CD8-positive, alpha-beta memory T cell (primary cell): Measurements from ENCODE around the gene PRSS38. TPM values are rescaled to one million over a fixed set of nuclear protein-coding genes. Genes with fewer than 3 reads are reported as not detected.
"Not testable (repeated sequence)": the region's sequence is repeated elsewhere in the genome, so short reads cannot be mapped to it uniquely, and the experiment has no call there.

ENCODE experiments used
- CTCF ChIA-PET: fragments of 350-600 bp; sonication (Branson Sonifier 250); formaldehyde crosslinking; loops from one replicate; lab custom pipeline; 2021; ENCODE audit warnings: antibody characterized with exemption; lab: Charles Lee
- POLR2A ChIA-PET: fragments of 350-600 bp; sonication (Branson Sonifier 250); formaldehyde crosslinking; loops from one replicate; lab custom pipeline; 2021; ENCODE audit warnings: antibody characterized with exemption; lab: Charles Lee
- DNase-seq, 5 donors: peaks; one replicate each; pipeline versions ENCODE4 v3.0.0 to v3.0.0-alpha.2; 2020 to 2022; ENCODE audit warnings: mixed read lengths in 1 of 5
- H3K27ac ChIP-seq: one replicate; pipeline ENCODE4 v1.7.0; 2013; ENCODE audit warnings: low read depth, mild to moderate bottlenecking, low read length, moderate library complexity
- H3K27me3 ChIP-seq: 2 replicates; pipeline ENCODE4 v1.7.0; 2013; ENCODE audit warnings: low read length, mild to moderate bottlenecking; ENCODE audit not compliant: insufficient read depth, poor library complexity, severe bottlenecking
- H3K36me3 ChIP-seq: 2 replicates; pipeline ENCODE4 v1.7.0; 2013; ENCODE audit warnings: mild to moderate bottlenecking, low read length, moderate library complexity; ENCODE audit not compliant: insufficient read depth
- H3K4me1 ChIP-seq: 2 replicates; pipeline ENCODE4 v1.7.0; 2013; ENCODE audit warnings: mild to moderate bottlenecking, low read length, moderate library complexity; ENCODE audit not compliant: insufficient read depth
- H3K4me3 ChIP-seq: 2 replicates; pipeline ENCODE4 v1.7.0; 2013; ENCODE audit warnings: mild to moderate bottlenecking, low read length
- H3K9me3 ChIP-seq: 2 replicates; pipeline ENCODE4 v1.7.0; 2013; ENCODE audit warnings: mild to moderate bottlenecking, low read length
- H3K27ac Mint-ChIP-seq, 8 donors: one replicate each; pipeline ENCODE4 v1.8.0; 2020 to 2021; ENCODE audit warnings: mixed read lengths in 8 of 8, mild to moderate bottlenecking in 6 of 8, inconsistent platforms in 3 of 8, moderate library complexity in 3 of 8
- H3K27me3 Mint-ChIP-seq, 2 donors: one replicate each; pipeline ENCODE4 v1.8.0; 2020 to 2021; ENCODE audit warnings: mixed read lengths in 2 of 2, mild to moderate bottlenecking in 1 of 2, moderate library complexity in 1 of 2
- H3K36me3 Mint-ChIP-seq, 3 donors: one replicate each; pipeline ENCODE4 v1.8.0; 2020 to 2021; ENCODE audit warnings: mixed read lengths in 3 of 3, inconsistent platforms in 1 of 3, mild to moderate bottlenecking in 1 of 3
- H3K4me1 Mint-ChIP-seq, 3 donors: one replicate each; pipeline ENCODE4 v1.8.0; 2020 to 2021; ENCODE audit warnings: mixed read lengths in 3 of 3, inconsistent platforms in 1 of 3, mild to moderate bottlenecking in 1 of 3
- H3K4me3 Mint-ChIP-seq, 7 donors: one replicate each; pipeline ENCODE4 v1.8.0; 2020 to 2021; ENCODE audit warnings: mixed read lengths in 7 of 7, mild to moderate bottlenecking in 6 of 7, moderate library complexity in 4 of 7, inconsistent platforms in 2 of 7
- H3K9me3 Mint-ChIP-seq, 5 donors: one replicate each; pipeline ENCODE4 v1.8.0; 2020 to 2022; ENCODE audit warnings: mixed read lengths in 5 of 5, mild to moderate bottlenecking in 3 of 5, moderate library complexity in 2 of 5, inconsistent platforms in 1 of 5
- polyA plus RNA-seq: library from polyadenylated mRNA; unstranded; fragments of 300-500 nt; fragmentation: Illumina TruSeq; gene quantifications from one replicate; pipeline ENCODE4 v1.2.3, GENCODE V29; 2021
- total RNA-seq, 2 experiments: library from RNA; stranded (reverse); gene quantifications; one replicate each; pipeline ENCODE4 v1.2.3, GENCODE V29; 2021

PRSS38 gene
- total and polyA plus RNA-seq, 3 experiments from 2014 or later: not detected

- peak overlapping the region in 3 of 8 donors; percentile 32 to 85 (median 57) for H3K27ac Mint-ChIP-seq
- peaks cover 0 to 4% (median 0%) of the 10 kb centered on the region in 3 donors for H3K4me1 Mint-ChIP-seq
- Histone ChIP-seq H3K27ac (no peak overlapping the region), H3K9me3 (no peaks in the 10 kb centered on the region), H3K4me3 (no peak overlapping the region), H3K36me3 (no peaks in the 10 kb centered on the region), H3K27me3 (no peaks in the 10 kb centered on the region), H3K4me1 (no peaks in the 10 kb centered on the region)
- ChIA-PET CTCF (interaction anchor here (0.7 kb wide), 1 partner anchor 308 kb away, joined by 3 read pairs; no protein-coding TSS in a partner anchor), POLR2A (interaction anchor here (0.7 kb wide), 1 partner anchor 246 kb away, joined by 4 read pairs; no protein-coding TSS in a partner anchor)
- H3K4me3 Mint-ChIP-seq: no peak overlapping the region
- peaks cover 0 to 3% (median 0%) of the 10 kb centered on the region in 3 donors for H3K36me3 Mint-ChIP-seq
- DNase-seq: no peak
- H3K9me3 Mint-ChIP-seq: peaks cover 2 to 12% (median 5%) of the 10 kb centered on the region in 5 donors
- peaks cover 0 to 6% of the 10 kb centered on the region in 2 donors for H3K27me3 Mint-ChIP-seq
Observed at GRCh38 chr1:227844320-227845146, 29.1 kb downstream of the PRSS38 start.

DNA sequence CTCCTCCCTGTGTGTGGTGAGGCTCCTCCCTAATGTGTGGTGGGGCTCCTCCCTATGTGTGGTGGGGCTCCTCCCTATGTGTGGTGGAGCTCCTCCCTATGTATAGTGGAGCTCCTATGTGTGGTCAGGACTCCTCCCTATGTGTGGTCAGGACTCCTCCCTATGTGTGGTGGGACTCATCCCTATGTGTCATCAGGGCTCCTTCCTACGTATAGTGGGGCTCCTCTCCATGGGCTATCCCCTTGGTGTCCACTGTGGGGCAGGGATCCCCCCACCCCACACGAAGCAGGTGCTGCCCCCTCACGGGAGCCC lies 29.6 kb downstream of the PRSS38 start:
- no peak for DNase-seq
- Mint-ChIP-seq H3K27ac (peak overlapping the region in 1 of 8 donors; percentile 32), H3K4me1 (peaks cover 0 to 4% (median 0%) of the 10 kb centered on the region in 3 donors), H3K9me3 (peaks cover 2 to 12% (median 5%) of the 10 kb centered on the region in 5 donors), H3K27me3 (peaks cover 0 to 6% of the 10 kb centered on the region in 2 donors), H3K36me3 (peaks cover 0 to 3% (median 0%) of the 10 kb centered on the region in 3 donors), H3K4me3 (no peak overlapping the region)
- no peaks in the 10 kb centered on the region for H3K4me1 ChIP-seq
- H3K4me3 ChIP-seq: no peak overlapping the region
- H3K9me3 ChIP-seq: no peaks in the 10 kb centered on the region
- H3K27me3 ChIP-seq: no peaks in the 10 kb centered on the region
- POLR2A ChIA-PET: interaction anchor here (0.5 to 0.7 kb wide), 2 partner anchors 17 to 246 kb away, joined by 3 to 4 read pairs; no protein-coding TSS in a partner anchor
- no peak overlapping the region for H3K27ac ChIP-seq
- CTCF ChIA-PET: interaction anchor here (0.7 kb wide), 1 partner anchor 308 kb away, joined by 3 read pairs; no protein-coding TSS in a partner anchor
- H3K36me3 ChIP-seq: no peaks in the 10 kb centered on the region

DNA sequence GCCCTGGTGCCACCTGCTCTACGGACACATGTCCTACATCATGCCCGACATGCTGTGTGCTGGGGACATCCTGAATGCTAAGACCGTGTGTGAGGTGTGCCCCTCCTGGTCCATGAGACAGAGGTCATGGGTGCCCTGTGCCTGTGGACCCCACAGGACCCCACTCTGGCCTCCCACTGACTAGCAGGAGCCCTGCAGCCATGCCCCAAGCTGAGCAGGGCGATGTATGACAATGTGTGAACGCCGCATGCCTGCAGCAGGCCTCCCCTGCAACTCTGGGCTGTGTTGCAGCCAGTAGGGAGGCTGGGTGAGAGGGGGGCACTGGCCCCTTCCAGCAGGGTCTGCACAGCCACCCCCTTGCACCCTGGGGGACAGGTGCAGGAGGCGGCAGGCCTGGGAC lies 30.0 kb downstream of the PRSS38 start:
- no peak overlapping the region for H3K27ac ChIP-seq
- ChIA-PET POLR2A (interaction anchor here (0.5 kb wide), 1 partner anchor 17 kb away, joined by 3 read pairs; no protein-coding TSS in a partner anchor), CTCF (interaction anchor here (0.7 kb wide), 1 partner anchor 307 kb away, joined by 3 read pairs; no protein-coding TSS in a partner anchor)
- H3K27me3 ChIP-seq: no peaks in the 10 kb centered on the region
- Mint-ChIP-seq H3K9me3 (peaks cover 2 to 12% (median 5%) of the 10 kb centered on the region in 5 donors), H3K27ac (no peak overlapping the region), H3K4me1 (peaks cover 0 to 4% (median 0%) of the 10 kb centered on the region in 3 donors), H3K36me3 (peaks cover 0 to 3% (median 0%) of the 10 kb centered on the region in 3 donors), H3K27me3 (peaks cover 0 to 6% of the 10 kb centered on the region in 2 donors), H3K4me3 (no peak overlapping the region)
- H3K4me1 ChIP-seq: no peaks in the 10 kb centered on the region
- H3K9me3 ChIP-seq: no peaks in the 10 kb centered on the region
- H3K36me3 ChIP-seq: no peaks in the 10 kb centered on the region
- H3K4me3 ChIP-seq: no peak overlapping the region
- no peak for DNase-seq

GRCh38 chr1:227846265-227846858 lies 30.9 kb downstream of the PRSS38 start:
- peak overlapping the region in 1 of 8 donors; percentile 27 for H3K27ac Mint-ChIP-seq
- H3K9me3 Mint-ChIP-seq: peaks cover 2 to 12% (median 5%) of the 10 kb centered on the region in 5 donors
- peaks cover 0 to 3% of the 10 kb centered on the region in 2 donors for H3K27me3 Mint-ChIP-seq
- H3K4me3 Mint-ChIP-seq: no peak overlapping the region
- H3K36me3 Mint-ChIP-seq: peaks cover 0 to 3% (median 0%) of the 10 kb centered on the region in 3 donors
- H3K4me3 ChIP-seq: no peak overlapping the region
- no peaks in the 10 kb centered on the region for H3K4me1 ChIP-seq
- H3K4me1 Mint-ChIP-seq: peaks cover 0 to 4% (median 0%) of the 10 kb centered on the region in 3 donors
- no peaks in the 10 kb centered on the region for H3K9me3 ChIP-seq
- DNase-seq: no peak
- POLR2A ChIA-PET: no interaction called here
- no peaks in the 10 kb centered on the region for H3K36me3 ChIP-seq
- CTCF ChIA-PET: interaction anchor here (0.7 kb wide), 1 partner anchor 99 kb away, joined by 3 read pairs; no protein-coding TSS in a partner anchor
- H3K27me3 ChIP-seq: no peaks in the 10 kb centered on the region
- H3K27ac ChIP-seq: no peak overlapping the region

GRCh38 chr1:227847046-227847445 lies 31.6 kb downstream of the PRSS38 start:
- H3K9me3 ChIP-seq, DNase-seq, H3K4me1 ChIP-seq, H3K4me1 Mint-ChIP-seq, H3K27me3 Mint-ChIP-seq, H3K36me3 Mint-ChIP-seq, CTCF ChIA-PET, H3K27ac ChIP-seq, H3K27me3 ChIP-seq, H3K4me3 ChIP-seq, H3K36me3 ChIP-seq, POLR2A ChIA-PET, H3K4me3 Mint-ChIP-seq: not testable (repeated sequence)
- Mint-ChIP-seq H3K9me3 (peaks cover 2 to 12% (median 5%) of the 10 kb centered on the region in 5 donors), H3K27ac (peak overlapping the region in 1 of 8 donors; percentile 12)

DNA sequence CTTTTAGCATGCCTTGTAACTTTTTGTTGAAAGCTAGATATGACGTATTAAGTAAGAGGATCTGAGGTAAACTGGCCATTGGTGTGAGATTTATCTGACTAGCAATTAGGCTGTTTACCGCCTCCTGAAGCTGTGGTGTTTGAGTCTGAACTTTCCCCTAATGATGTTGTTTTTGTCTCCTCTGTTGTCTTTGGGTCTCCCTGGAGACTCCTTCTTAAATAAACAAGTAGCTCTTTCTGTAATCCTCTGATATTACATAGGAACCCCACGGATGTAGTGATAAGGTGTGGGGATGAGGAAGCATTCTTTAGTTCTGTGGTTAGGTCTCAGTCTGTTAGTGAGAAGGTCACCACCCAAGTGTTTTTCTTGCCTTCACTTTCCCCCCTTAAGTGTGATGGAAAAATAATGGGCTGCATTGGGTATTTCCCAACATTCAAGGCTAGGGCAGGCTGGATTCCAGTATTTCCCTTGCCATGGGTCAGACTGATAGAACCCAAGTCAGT lies 33.0 kb downstream of the PRSS38 start:
- Histone ChIP-seq H3K4me3 (no peak overlapping the region), H3K9me3 (no peaks in the 10 kb centered on the region), H3K27me3 (no peaks in the 10 kb centered on the region), H3K36me3 (no peaks in the 10 kb centered on the region), H3K27ac (no peak overlapping the region), H3K4me1 (no peaks in the 10 kb centered on the region)
- CTCF ChIA-PET: interaction anchor here (1.2 kb wide), 1 partner anchor 82 kb away, joined by 4 read pairs; no protein-coding TSS in a partner anchor
- POLR2A ChIA-PET: no interaction called here
- peaks cover 0 to 3% (median 0%) of the 10 kb centered on the region in 3 donors for H3K36me3 Mint-ChIP-seq
- no peak overlapping the region for H3K4me3 Mint-ChIP-seq
- peaks cover 11 to 12% of the 10 kb centered on the region in 2 donors for H3K27me3 Mint-ChIP-seq
- no peak overlapping the region for H3K27ac Mint-ChIP-seq
- H3K9me3 Mint-ChIP-seq: peaks cover 2 to 12% (median 5%) of the 10 kb centered on the region in 5 donors
- peaks cover 0 to 4% (median 0%) of the 10 kb centered on the region in 3 donors for H3K4me1 Mint-ChIP-seq
- DNase-seq: no peak

DNA sequence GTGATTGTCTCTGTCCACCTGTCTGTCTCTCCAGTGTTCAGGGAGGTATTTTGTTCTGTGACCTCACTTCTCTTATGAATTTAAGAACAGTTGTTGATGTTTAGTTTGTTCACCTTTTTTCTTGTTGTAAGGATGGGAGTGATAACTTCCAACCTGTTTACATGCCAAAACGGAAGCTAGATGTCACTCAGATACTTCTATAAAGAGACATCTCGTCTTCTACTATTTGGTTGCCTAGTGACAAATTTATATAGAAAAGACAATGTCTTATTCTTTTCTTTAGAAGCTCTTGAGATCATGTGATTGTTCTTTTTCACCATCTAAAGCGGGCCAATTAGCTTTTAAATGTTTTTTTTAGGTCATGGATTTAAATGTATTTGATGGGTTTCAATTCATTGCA lies 33.8 kb downstream of the PRSS38 start:
- peaks cover 0 to 3% (median 0%) of the 10 kb centered on the region in 3 donors for H3K36me3 Mint-ChIP-seq
- no peak overlapping the region for H3K27ac ChIP-seq
- H3K27me3 ChIP-seq: no peaks in the 10 kb centered on the region
- no peak overlapping the region for H3K27ac Mint-ChIP-seq
- no peak for DNase-seq
- H3K4me3 Mint-ChIP-seq: no peak overlapping the region
- H3K9me3 Mint-ChIP-seq: peaks cover 2 to 12% (median 5%) of the 10 kb centered on the region in 5 donors
- H3K36me3 ChIP-seq: no peaks in the 10 kb centered on the region
- H3K4me3 ChIP-seq: no peak overlapping the region
- peaks cover 0 to under 1% (median 0%) of the 10 kb centered on the region in 3 donors for H3K4me1 Mint-ChIP-seq
- H3K4me1 ChIP-seq: no peaks in the 10 kb centered on the region
- POLR2A ChIA-PET: no interaction called here
- peaks cover 11 to 13% of the 10 kb centered on the region in 2 donors for H3K27me3 Mint-ChIP-seq
- no peaks in the 10 kb centered on the region for H3K9me3 ChIP-seq
- CTCF ChIA-PET: interaction anchor here (1.0 to 1.2 kb wide), 2 partner anchors 83 to 98 kb away, joined by 3 to 4 read pairs; no protein-coding TSS in a partner anchor
